WTC11 (cell line): ENCODE measurements around the gene ADARB2. TPM values are rescaled to one million over a fixed set of nuclear protein-coding genes. Genes with fewer than 3 reads are reported as not detected.

ENCODE experiments used
- ATAC-seq: fragments of 200-7000 bp; cut with Tn5 transposase; 2 replicates; pipeline ENCODE4 v1.10.0; 2021; ENCODE audit warnings: mild to moderate bottlenecking, moderate library complexity
- CTCF ChIA-PET: fragments of 300-600 bp; sonication (Branson Sonifier 250); formaldehyde crosslinking; loops from one replicate; lab custom pipeline; 2021; ENCODE audit warnings: antibody characterized with exemption; lab: Charles Lee
- POLR2A ChIA-PET: fragments of 350-600 bp; sonication (Branson Sonifier 250); formaldehyde crosslinking; loops from one replicate; lab custom pipeline; 2021; ENCODE audit warnings: antibody characterized with exemption; lab: Charles Lee
- DNase-seq: peaks from one replicate; pipeline ENCODE4 v3.0.0; 2021; ENCODE audit warnings: low spot score
- H3K27ac Mint-ChIP-seq: 2 replicates; pipeline ENCODE4 v1.8.0; 2021; ENCODE audit warnings: mixed read lengths
- H3K27me3 Mint-ChIP-seq: 2 replicates; pipeline ENCODE4 v1.8.0; 2021; ENCODE audit warnings: low read depth, mild to moderate bottlenecking, moderate library complexity, mixed read lengths
- H3K36me3 Mint-ChIP-seq: 2 replicates; pipeline ENCODE4 v1.8.0; 2021; ENCODE audit warnings: mixed read lengths
- H3K4me1 Mint-ChIP-seq: 2 replicates; pipeline ENCODE4 v1.8.0; 2022; ENCODE audit warnings: mixed read lengths
- H3K4me3 Mint-ChIP-seq: 2 replicates; pipeline ENCODE4 v1.8.0; 2021; ENCODE audit warnings: mild to moderate bottlenecking, moderate library complexity, mixed read lengths
- H3K9me3 Mint-ChIP-seq: 2 replicates; pipeline ENCODE4 v1.8.0; 2021; ENCODE audit warnings: mixed read lengths
- EMX1 ChIP-seq: fragments of 250-450 bp; sonication (Bioruptor Pico); IDR thresholded peaks from 2 replicates; pipeline ENCODE4 v1.8.0; 2021; ENCODE audit warnings: mild to moderate bottlenecking
- GTF2I ChIP-seq: fragments of 250-450 bp; sonication (Bioruptor Pico); conservative IDR thresholded peaks from 2 replicates; pipeline ENCODE4 v1.4.0; 2021; ENCODE audit warnings: mild to moderate bottlenecking
- NR2C2 ChIP-seq: sonication (generic); formaldehyde crosslinking; IDR thresholded peaks from 2 replicates; pipeline ENCODE4 v1.8.0; 2022; ENCODE audit warnings: mild to moderate bottlenecking, missing genetic modification reagents
- SOX15 ChIP-seq: fragments of 250-450 bp; sonication (Bioruptor Pico); IDR thresholded peaks from 2 replicates; pipeline ENCODE4 v1.9.0; 2021; ENCODE audit warnings: mild to moderate bottlenecking
- ZBTB21 ChIP-seq: sonication (generic); formaldehyde crosslinking; IDR thresholded peaks from 2 replicates; pipeline ENCODE4 v1.8.1; 2023; ENCODE audit warnings: mild to moderate bottlenecking, missing genetic modification reagents, borderline replicate concordance
- total RNA-seq: library from RNA; stranded (reverse); gene quantifications from 3 replicates; pipeline ENCODE4 v1.2.3, GENCODE V29; 2021
- TF ChIP-seq, protein P1 (sequence below): fragments of 250-450 bp; sonication (Bioruptor Pico); IDR thresholded peaks from 2 replicates; pipeline ENCODE4 v1.9.0; 2021; ENCODE audit warnings: mild to moderate bottlenecking, borderline replicate concordance
- TF ChIP-seq, protein P2 (sequence below): fragments of 250-450 bp; sonication (Bioruptor Pico); IDR thresholded peaks from 2 replicates; pipeline ENCODE4 v1.8.0; 2021; ENCODE audit warnings: mild to moderate bottlenecking
- TF ChIP-seq, protein P3 (sequence below): sonication (generic); formaldehyde crosslinking; IDR thresholded peaks from 2 replicates; pipeline ENCODE4 v1.8.1; 2022; ENCODE audit warnings: low read depth, missing genetic modification reagents, borderline replicate concordance
- TF ChIP-seq, protein P4 (sequence below): fragments of 250-450 bp; sonication (Bioruptor Pico); conservative IDR thresholded peaks from 2 replicates; pipeline ENCODE4 v1.9.0; 2021; ENCODE audit warnings: mild to moderate bottlenecking
- TF ChIP-seq, protein P5 (sequence below): sonication (generic); formaldehyde crosslinking; IDR thresholded peaks from 2 replicates; pipeline ENCODE4 v1.8.1; 2023; ENCODE audit warnings: mild to moderate bottlenecking, missing genetic modification reagents, moderate library complexity
- TF ChIP-seq, protein P6 (sequence below): sonication (generic); formaldehyde crosslinking; IDR thresholded peaks from 2 replicates; pipeline ENCODE4 v1.8.1; 2023; ENCODE audit warnings: mild to moderate bottlenecking, moderate library complexity, missing genetic modification reagents
- TF ChIP-seq, protein P7 (sequence below): sonication (generic); formaldehyde crosslinking; IDR thresholded peaks from 2 replicates; pipeline ENCODE4 v1.8.1; 2023; ENCODE audit warnings: mild to moderate bottlenecking, missing genetic modification reagents, moderate library complexity
- TF ChIP-seq, protein P8 (sequence below): fragments of 250-450 bp; sonication (Bioruptor Pico); IDR thresholded peaks from 2 replicates; pipeline ENCODE4 v2.1.2; 2022; ENCODE audit warnings: mild to moderate bottlenecking, moderate library complexity
- TF ChIP-seq, protein P9 (sequence below): sonication (generic); formaldehyde crosslinking; IDR thresholded peaks from 2 replicates; pipeline ENCODE4 v1.8.1; 2023; ENCODE audit warnings: mild to moderate bottlenecking, missing genetic modification reagents, borderline replicate concordance

The ADARB2 gene
- total RNA-seq, 1 experiment from 2014 or later = 3.7 TPM

DNA sequence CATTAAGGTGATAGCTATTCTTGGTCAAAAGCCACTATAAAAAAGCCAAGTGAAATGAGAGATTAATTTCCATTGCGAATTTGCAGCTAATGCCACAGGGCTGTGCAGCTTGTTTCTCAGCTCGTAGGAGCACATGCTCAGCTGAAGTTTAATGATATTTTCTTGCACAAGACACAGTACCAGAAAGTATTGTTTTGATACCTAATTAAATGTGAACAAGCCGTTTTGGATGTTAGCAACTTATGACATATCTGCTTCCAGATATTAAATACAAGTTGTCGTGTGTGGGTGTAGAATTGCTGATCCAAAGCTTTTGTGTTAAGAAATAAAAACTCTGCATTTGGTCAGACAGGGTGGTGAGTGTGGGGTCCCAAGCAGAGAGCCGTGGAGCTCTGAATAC lies 47.2 kb downstream of the ADARB2 start:
- peaks cover 4% of the 10 kb centered on the region; the same call in 1 of the 2 replicates for H3K27me3 Mint-ChIP-seq
- no peak overlapping the region for H3K27ac Mint-ChIP-seq
- H3K4me3 Mint-ChIP-seq = no peak overlapping the region
- peaks cover 17% of the 10 kb centered on the region for H3K36me3 Mint-ChIP-seq
- peaks cover 19% of the 10 kb centered on the region for H3K9me3 Mint-ChIP-seq
- ChIA-PET CTCF (no interaction called here), POLR2A (no interaction called here)
- TF ChIP-seq NR2C2 (CRISPR knock-in tag) (no peak), GTF2I (CRISPR knock-in tag) (no peak), SOX15 (CRISPR knock-in tag) (no peak)
- TF ChIP-seq, protein P1, sequence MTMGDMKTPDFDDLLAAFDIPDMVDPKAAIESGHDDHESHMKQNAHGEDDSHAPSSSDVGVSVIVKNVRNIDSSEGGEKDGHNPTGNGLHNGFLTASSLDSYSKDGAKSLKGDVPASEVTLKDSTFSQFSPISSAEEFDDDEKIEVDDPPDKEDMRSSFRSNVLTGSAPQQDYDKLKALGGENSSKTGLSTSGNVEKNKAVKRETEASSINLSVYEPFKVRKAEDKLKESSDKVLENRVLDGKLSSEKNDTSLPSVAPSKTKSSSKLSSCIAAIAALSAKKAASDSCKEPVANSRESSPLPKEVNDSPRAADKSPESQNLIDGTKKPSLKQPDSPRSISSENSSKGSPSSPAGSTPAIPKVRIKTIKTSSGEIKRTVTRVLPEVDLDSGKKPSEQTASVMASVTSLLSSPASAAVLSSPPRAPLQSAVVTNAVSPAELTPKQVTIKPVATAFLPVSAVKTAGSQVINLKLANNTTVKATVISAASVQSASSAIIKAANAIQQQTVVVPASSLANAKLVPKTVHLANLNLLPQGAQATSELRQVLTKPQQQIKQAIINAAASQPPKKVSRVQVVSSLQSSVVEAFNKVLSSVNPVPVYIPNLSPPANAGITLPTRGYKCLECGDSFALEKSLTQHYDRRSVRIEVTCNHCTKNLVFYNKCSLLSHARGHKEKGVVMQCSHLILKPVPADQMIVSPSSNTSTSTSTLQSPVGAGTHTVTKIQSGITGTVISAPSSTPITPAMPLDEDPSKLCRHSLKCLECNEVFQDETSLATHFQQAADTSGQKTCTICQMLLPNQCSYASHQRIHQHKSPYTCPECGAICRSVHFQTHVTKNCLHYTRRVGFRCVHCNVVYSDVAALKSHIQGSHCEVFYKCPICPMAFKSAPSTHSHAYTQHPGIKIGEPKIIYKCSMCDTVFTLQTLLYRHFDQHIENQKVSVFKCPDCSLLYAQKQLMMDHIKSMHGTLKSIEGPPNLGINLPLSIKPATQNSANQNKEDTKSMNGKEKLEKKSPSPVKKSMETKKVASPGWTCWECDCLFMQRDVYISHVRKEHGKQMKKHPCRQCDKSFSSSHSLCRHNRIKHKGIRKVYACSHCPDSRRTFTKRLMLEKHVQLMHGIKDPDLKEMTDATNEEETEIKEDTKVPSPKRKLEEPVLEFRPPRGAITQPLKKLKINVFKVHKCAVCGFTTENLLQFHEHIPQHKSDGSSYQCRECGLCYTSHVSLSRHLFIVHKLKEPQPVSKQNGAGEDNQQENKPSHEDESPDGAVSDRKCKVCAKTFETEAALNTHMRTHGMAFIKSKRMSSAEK = no peak
- TF ChIP-seq, protein P2, sequence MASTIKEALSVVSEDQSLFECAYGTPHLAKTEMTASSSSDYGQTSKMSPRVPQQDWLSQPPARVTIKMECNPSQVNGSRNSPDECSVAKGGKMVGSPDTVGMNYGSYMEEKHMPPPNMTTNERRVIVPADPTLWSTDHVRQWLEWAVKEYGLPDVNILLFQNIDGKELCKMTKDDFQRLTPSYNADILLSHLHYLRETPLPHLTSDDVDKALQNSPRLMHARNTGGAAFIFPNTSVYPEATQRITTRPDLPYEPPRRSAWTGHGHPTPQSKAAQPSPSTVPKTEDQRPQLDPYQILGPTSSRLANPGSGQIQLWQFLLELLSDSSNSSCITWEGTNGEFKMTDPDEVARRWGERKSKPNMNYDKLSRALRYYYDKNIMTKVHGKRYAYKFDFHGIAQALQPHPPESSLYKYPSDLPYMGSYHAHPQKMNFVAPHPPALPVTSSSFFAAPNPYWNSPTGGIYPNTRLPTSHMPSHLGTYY = no peak
- TF ChIP-seq, protein P3, sequence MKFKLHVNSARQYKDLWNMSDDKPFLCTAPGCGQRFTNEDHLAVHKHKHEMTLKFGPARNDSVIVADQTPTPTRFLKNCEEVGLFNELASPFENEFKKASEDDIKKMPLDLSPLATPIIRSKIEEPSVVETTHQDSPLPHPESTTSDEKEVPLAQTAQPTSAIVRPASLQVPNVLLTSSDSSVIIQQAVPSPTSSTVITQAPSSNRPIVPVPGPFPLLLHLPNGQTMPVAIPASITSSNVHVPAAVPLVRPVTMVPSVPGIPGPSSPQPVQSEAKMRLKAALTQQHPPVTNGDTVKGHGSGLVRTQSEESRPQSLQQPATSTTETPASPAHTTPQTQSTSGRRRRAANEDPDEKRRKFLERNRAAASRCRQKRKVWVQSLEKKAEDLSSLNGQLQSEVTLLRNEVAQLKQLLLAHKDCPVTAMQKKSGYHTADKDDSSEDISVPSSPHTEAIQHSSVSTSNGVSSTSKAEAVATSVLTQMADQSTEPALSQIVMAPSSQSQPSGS (CRISPR knock-in tag) = no peak
- DNase-seq = no peak
- no peak for ATAC-seq
- peaks cover 12% of the 10 kb centered on the region for H3K4me1 Mint-ChIP-seq

DNA sequence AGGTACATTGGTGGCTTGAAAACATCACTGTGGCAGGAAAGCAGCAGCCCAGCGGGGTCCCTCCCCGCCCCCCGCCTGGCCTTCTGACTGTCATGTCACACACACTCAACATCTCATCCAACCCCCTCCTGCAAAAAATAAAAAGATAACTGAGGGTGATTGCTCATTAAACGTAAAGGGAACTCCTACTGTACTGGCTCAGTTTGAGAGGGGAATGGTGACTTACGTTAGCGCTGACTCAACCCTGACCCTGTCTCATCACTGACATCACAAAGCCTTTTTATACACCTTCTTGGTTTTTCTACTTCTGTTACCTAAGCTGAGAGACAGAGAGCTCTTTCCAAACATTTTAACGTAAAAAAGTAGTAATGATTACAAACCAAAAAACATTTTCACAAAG lies 48.8 kb downstream of the ADARB2 start:
- peaks cover 19% of the 10 kb centered on the region for H3K9me3 Mint-ChIP-seq
- no peak overlapping the region for H3K4me3 Mint-ChIP-seq
- POLR2A ChIA-PET = no interaction called here
- H3K4me1 Mint-ChIP-seq = peaks cover 12% of the 10 kb centered on the region
- CTCF ChIA-PET = no interaction called here
- no peak overlapping the region for H3K27ac Mint-ChIP-seq
- H3K36me3 Mint-ChIP-seq = peaks cover 17% of the 10 kb centered on the region
- ATAC-seq = no peak
- H3K27me3 Mint-ChIP-seq = peaks cover 4% of the 10 kb centered on the region; the same call in 1 of the 2 replicates
- no peak for DNase-seq
- TF ChIP-seq, protein P4, sequence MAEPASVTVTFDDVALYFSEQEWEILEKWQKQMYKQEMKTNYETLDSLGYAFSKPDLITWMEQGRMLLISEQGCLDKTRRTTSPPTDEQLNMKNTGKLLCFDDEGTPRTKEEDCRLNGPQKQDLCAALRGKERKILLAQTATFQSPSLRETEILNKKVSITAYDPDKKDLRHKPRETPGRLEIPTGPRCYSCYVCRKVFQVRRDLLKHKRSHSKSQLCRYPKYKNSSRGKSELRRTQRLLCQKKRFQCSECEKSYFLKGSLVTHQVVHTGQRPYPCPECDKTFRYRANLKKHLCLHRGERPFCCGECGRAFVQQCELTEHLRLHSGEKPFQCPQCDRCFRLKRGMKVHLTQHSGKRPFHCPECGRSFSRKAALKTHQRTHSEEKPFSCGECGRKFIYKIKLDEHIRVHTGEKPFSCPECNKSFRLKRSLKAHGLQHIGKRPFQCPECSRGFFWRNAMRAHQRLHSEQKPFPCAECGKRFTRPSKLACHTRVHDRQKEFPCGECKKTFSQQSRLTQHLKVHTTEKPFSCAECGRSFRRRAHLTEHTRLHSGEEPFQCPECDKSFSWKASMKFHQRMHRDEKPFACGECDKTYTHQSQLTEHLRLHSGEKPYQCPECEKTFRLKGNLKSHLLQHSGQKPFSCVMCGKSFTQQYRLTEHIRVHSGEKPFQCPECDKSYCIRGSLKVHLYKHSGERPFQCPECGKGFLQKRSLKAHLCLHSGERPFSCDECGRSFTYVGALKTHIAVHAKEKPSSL (CRISPR knock-in tag) = no peak
- TF ChIP-seq, protein P2 = no peak
- TF ChIP-seq, protein P5, sequence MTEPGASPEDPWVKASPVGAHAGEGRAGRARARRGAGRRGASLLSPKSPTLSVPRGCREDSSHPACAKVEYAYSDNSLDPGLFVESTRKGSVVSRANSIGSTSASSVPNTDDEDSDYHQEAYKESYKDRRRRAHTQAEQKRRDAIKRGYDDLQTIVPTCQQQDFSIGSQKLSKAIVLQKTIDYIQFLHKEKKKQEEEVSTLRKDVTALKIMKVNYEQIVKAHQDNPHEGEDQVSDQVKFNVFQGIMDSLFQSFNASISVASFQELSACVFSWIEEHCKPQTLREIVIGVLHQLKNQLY = no peak
- TF ChIP-seq, protein P6, sequence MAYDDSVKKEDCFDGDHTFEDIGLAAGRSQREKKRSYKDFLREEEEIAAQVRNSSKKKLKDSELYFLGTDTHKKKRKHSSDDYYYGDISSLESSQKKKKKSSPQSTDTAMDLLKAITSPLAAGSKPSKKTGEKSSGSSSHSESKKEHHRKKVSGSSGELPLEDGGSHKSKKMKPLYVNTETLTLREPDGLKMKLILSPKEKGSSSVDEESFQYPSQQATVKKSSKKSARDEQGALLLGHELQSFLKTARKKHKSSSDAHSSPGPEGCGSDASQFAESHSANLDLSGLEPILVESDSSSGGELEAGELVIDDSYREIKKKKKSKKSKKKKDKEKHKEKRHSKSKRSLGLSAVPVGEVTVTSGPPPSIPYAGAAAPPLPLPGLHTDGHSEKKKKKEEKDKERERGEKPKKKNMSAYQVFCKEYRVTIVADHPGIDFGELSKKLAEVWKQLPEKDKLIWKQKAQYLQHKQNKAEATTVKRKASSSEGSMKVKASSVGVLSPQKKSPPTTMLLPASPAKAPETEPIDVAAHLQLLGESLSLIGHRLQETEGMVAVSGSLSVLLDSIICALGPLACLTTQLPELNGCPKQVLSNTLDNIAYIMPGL (CRISPR knock-in tag) = no peak
- TF ChIP-seq, protein P7, sequence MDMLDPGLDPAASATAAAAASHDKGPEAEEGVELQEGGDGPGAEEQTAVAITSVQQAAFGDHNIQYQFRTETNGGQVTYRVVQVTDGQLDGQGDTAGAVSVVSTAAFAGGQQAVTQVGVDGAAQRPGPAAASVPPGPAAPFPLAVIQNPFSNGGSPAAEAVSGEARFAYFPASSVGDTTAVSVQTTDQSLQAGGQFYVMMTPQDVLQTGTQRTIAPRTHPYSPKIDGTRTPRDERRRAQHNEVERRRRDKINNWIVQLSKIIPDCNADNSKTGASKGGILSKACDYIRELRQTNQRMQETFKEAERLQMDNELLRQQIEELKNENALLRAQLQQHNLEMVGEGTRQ (CRISPR knock-in tag) = no peak
- TF ChIP-seq ZBTB21 (CRISPR knock-in tag) (no peak), EMX1 (CRISPR knock-in tag) (no peak)
- TF ChIP-seq, protein P8, sequence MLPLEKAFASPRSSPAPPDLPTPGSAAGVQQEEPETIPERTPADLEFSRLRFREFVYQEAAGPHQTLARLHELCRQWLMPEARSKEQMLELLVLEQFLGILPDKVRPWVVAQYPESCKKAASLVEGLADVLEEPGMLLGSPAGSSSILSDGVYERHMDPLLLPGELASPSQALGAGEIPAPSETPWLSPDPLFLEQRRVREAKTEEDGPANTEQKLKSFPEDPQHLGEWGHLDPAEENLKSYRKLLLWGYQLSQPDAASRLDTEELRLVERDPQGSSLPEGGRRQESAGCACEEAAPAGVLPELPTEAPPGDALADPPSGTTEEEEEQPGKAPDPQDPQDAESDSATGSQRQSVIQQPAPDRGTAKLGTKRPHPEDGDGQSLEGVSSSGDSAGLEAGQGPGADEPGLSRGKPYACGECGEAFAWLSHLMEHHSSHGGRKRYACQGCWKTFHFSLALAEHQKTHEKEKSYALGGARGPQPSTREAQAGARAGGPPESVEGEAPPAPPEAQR (CRISPR knock-in tag) = no peak
- TF ChIP-seq, protein P9, sequence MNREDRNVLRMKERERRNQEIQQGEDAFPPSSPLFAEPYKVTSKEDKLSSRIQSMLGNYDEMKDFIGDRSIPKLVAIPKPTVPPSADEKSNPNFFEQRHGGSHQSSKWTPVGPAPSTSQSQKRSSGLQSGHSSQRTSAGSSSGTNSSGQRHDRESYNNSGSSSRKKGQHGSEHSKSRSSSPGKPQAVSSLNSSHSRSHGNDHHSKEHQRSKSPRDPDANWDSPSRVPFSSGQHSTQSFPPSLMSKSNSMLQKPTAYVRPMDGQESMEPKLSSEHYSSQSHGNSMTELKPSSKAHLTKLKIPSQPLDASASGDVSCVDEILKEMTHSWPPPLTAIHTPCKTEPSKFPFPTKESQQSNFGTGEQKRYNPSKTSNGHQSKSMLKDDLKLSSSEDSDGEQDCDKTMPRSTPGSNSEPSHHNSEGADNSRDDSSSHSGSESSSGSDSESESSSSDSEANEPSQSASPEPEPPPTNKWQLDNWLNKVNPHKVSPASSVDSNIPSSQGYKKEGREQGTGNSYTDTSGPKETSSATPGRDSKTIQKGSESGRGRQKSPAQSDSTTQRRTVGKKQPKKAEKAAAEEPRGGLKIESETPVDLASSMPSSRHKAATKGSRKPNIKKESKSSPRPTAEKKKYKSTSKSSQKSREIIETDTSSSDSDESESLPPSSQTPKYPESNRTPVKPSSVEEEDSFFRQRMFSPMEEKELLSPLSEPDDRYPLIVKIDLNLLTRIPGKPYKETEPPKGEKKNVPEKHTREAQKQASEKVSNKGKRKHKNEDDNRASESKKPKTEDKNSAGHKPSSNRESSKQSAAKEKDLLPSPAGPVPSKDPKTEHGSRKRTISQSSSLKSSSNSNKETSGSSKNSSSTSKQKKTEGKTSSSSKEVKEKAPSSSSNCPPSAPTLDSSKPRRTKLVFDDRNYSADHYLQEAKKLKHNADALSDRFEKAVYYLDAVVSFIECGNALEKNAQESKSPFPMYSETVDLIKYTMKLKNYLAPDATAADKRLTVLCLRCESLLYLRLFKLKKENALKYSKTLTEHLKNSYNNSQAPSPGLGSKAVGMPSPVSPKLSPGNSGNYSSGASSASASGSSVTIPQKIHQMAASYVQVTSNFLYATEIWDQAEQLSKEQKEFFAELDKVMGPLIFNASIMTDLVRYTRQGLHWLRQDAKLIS (CRISPR knock-in tag) = no peak
